ENCODE data around the gene HDAC4.

DNA sequence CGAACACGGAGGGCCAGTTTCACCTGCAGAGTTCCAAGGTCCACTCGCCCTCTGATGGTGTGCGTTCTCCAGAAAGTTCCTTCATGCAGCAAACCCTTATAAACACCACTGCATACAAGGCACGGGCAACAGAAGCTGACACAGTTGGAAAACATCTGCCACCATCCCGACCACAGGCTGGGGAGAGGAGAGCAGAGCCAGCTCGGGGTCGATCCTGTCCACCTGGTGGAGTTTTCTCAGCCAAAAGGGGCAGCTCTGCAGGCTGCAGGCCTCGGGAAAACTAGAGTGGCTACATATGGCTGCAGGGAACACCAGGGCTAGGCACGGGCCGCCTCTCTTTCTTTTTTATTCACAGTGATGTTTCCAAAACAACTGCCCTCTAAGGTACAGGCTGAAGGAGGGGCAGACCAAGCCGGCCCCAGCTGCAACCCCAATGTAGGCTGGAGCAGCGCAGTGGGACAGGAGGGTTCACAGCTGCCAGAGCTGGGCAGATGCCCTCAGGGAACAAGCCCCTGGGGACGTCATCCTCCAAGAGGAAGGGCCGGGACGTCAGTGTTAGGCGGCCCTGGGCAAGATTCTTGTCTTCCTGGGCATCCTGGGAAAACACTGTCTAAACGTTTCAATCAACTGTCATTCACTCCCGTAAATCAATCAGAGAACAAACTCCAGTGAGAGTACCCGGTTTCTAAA lies 278.3 kb downstream of the HDAC4 start:
- TF ChIP-seq, protein P1, sequence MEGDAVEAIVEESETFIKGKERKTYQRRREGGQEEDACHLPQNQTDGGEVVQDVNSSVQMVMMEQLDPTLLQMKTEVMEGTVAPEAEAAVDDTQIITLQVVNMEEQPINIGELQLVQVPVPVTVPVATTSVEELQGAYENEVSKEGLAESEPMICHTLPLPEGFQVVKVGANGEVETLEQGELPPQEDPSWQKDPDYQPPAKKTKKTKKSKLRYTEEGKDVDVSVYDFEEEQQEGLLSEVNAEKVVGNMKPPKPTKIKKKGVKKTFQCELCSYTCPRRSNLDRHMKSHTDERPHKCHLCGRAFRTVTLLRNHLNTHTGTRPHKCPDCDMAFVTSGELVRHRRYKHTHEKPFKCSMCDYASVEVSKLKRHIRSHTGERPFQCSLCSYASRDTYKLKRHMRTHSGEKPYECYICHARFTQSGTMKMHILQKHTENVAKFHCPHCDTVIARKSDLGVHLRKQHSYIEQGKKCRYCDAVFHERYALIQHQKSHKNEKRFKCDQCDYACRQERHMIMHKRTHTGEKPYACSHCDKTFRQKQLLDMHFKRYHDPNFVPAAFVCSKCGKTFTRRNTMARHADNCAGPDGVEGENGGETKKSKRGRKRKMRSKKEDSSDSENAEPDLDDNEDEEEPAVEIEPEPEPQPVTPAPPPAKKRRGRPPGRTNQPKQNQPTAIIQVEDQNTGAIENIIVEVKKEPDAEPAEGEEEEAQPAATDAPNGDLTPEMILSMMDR (IDR thresholded peaks at IDR 0.05), result no peak
- TF ChIP-seq POLR2A (IDR thresholded peaks at IDR 0.05), result no peak
- no peak for TF ChIP-seq EP300 (IDR thresholded peaks at IDR 0.05)
